Psoas muscle (tissue), 8 donors: Measurements from ENCODE around the gene RTN4RL1. TPM values are rescaled to one million over a fixed set of nuclear protein-coding genes. Genes with fewer than 3 reads are reported as not detected.

Experiments used
- ATAC-seq, 4 donors: fragments of 200-7000 bp; cut with Tn5 transposase; one replicate each; pipeline ENCODE4 v1.9.1; 2020; ENCODE audit warnings: moderate library complexity in 3 of 4, mild to moderate bottlenecking in 2 of 4
- DNase-seq, 2 donors: peaks; one replicate each; pipeline ENCODE4 v3.0.0-alpha.2; 2020
- H3K27ac ChIP-seq: fragments of 200-600 bp; one replicate; pipeline ENCODE4 v1.8.0; 2022
- H3K27me3 ChIP-seq, 3 donors: fragments of 200-600 bp in 1 of 3; one replicate each; pipeline versions ENCODE4 v1.6.1 to v1.8.0; 2013 to 2022; ENCODE audit warnings: low read length in 2 of 3, mild to moderate bottlenecking in 2 of 3, moderate library complexity in 1 of 3; ENCODE audit not compliant: insufficient read depth in 3 of 3
- H3K36me3 ChIP-seq, 2 donors: fragments of 200-600 bp in 1 of 2; one replicate each; pipeline versions ENCODE4 v1.6.1 to v1.8.0; 2013 to 2022; ENCODE audit warnings: low read depth in 1 of 2, mild to moderate bottlenecking in 1 of 2, moderate library complexity in 1 of 2; ENCODE audit not compliant: insufficient read depth in 1 of 2
- H3K4me1 ChIP-seq: fragments of 200-600 bp; one replicate; pipeline ENCODE4 v1.8.0; 2022
- H3K4me3 ChIP-seq: fragments of 200-600 bp; one replicate; pipeline ENCODE4 v1.8.0; 2022; ENCODE audit warnings: mild to moderate bottlenecking
- H3K9me3 ChIP-seq: fragments of 200-600 bp; one replicate; pipeline ENCODE4 v1.8.0; 2022
- CTCF ChIP-seq: fragments of 200-600 bp; IDR thresholded peaks from one replicate; pipeline ENCODE4 v1.8.0; 2022; ENCODE audit warnings: antibody characterized with exemption
- WGBS, 3 donors: extraction: QIAGEN DNeasy Blood & Tissue Kit; methylation state at CpG; one replicate each; pipeline versions ENCODE4 v1.1.6 to v1.1.7; 2013; 5-methylcytosine and 5-hydroxymethylcytosine counted together
- intact Hi-C, 2 donors: fragments of 100-400 bp; cut with DNase I; formaldehyde crosslinking; loops; one replicate each; pipeline versions ENCODE4 v1.11.0 to v1.14.2; 2022
- polyA plus RNA-seq, 3 donors: library from polyadenylated mRNA; stranded (reverse); fragments of 200-250 nt; gene quantifications; one replicate each; pipeline ENCODE4 v1.2.3, GENCODE V29; 2013
- total RNA-seq, 4 donors: library from RNA; stranded (reverse); fragmentation: NEBNext Ultra II Directional in 2 of 4; extraction: Animal tissue kit (Norgen Biotek cat#: 25700) in 2 of 4; gene quantifications; one replicate each; pipeline versions ENCODE4 v1.2.1 to v1.2.4, GENCODE V29; 2021 to 2023
- donor health status: healthy with polysubstance abuse.
- donor health status: DM: no; HTN: no; CAD: no; lungs with moderate emphysema.
- donor health status: Bipolar disorder and iron deficiency.
- donor health status: healthy.
- donor health status: DM: yes; HTN: yes; CAD: no.
- donor health status: DM: no; HTN: no; CAD: no.
- donor health status: DM: no; HTN: no; CAD: no.
- donor health status: DM: yes; HTN: yes; CAD: no.

The RTN4RL1 gene
- total and polyA plus RNA-seq, 7 donors = 0.44 to 1.8 (median 0.75) TPM

- H3K9me3 ChIP-seq = no peaks in the 10 kb centered on the region
- DNase-seq = no peak
- TF ChIP-seq CTCF = no peak
- WGBS, 3 donors = 78 to 82% (median 80%) methylated on average over 5 of the region's 5 CpGs
- peak overlapping the region; percentile 85 for H3K4me3 ChIP-seq
- peaks cover 2 to 46% of the 10 kb centered on the region in 2 donors for H3K36me3 ChIP-seq
- intact Hi-C loops = no loop called here
- peaks cover 29% of the 10 kb centered on the region for H3K4me1 ChIP-seq
- ATAC-seq = peak in 1 of 4 donors; percentile 3
- H3K27me3 ChIP-seq = peaks cover 0 to 4% (median 0%) of the 10 kb centered on the region in 3 donors
- peak overlapping the region; percentile 91 for H3K27ac ChIP-seq
These were observed 17.8 kb upstream of the RTN4RL1 start for GRCh38 chr17:2042933-2043332.

GRCh38 chr17:2042390-2042847, 17.3 kb upstream of the RTN4RL1 start:
- WGBS, 3 donors = 9 to 14% (median 12%) methylated on average over 17 of the region's 17 CpGs
- intact Hi-C loops = no loop called here
- TF ChIP-seq CTCF = no peak
- Histone ChIP-seq H3K4me3 (peak overlapping the region; percentile 85), H3K27me3 (no peaks in the 10 kb centered on the region), H3K9me3 (no peaks in the 10 kb centered on the region), H3K4me1 (peaks cover 29% of the 10 kb centered on the region), H3K27ac (peak overlapping the region; percentile 91), H3K36me3 (peaks cover 2 to 51% of the 10 kb centered on the region in 2 donors)
- no peak for DNase-seq
- peak in 3 of 4 donors; percentile 4 to 15 (median 10) for ATAC-seq

- H3K36me3 ChIP-seq = peaks cover 2 to 57% of the 10 kb centered on the region in 2 donors
- intact Hi-C loops = no loop called here
- H3K9me3 ChIP-seq = no peaks in the 10 kb centered on the region
- H3K4me1 ChIP-seq = peaks cover 29% of the 10 kb centered on the region
- DNase-seq (peak; percentile 92 to 97), ATAC-seq (peak; percentile 91 to 94 (median 92))
- H3K4me3 ChIP-seq = peak within 1 kb of the TSS; percentile 85
- WGBS, 3 donors = 1 to 4% (median 2%) methylated on average over 67 to 93 of the region's 93 CpGs
- H3K27me3 ChIP-seq = no peaks in the 10 kb centered on the region
- peak within 1 kb of the TSS; percentile 91 for H3K27ac ChIP-seq
- TF ChIP-seq CTCF = peak; percentile 51
These were observed 16.6 kb upstream of the RTN4RL1 start, which contains the start of gene OVCA2 for GRCh38 chr17:2041561-2042389. OVCA2 (plus strand) TSS chr17:2042022; CDS start chr17:2042048, 26 bp downstream.

- H3K4me3 ChIP-seq = peak overlapping the region; percentile 85
- peaks cover 2 to 65% of the 10 kb centered on the region in 2 donors for H3K36me3 ChIP-seq
- peak overlapping the region; percentile 91 for H3K27ac ChIP-seq
- ATAC-seq (peak in 3 of 4 donors; percentile 2 to 13 (median 5)), DNase-seq (no peak)
- 37 to 44% (median 38%) methylated on average over 14 to 16 of the region's 16 CpGs for WGBS, 3 donors
- TF ChIP-seq CTCF = no peak
- no peaks in the 10 kb centered on the region for H3K27me3 ChIP-seq
- H3K4me1 ChIP-seq = peaks cover 29% of the 10 kb centered on the region
- H3K9me3 ChIP-seq = no peaks in the 10 kb centered on the region
- intact Hi-C loops = no loop called here
These were observed 15.9 kb upstream of the RTN4RL1 start for GRCh38 chr17:2040942-2041560.
